ENCODE measurements around the gene SRR.

Gene SRR

DNA sequence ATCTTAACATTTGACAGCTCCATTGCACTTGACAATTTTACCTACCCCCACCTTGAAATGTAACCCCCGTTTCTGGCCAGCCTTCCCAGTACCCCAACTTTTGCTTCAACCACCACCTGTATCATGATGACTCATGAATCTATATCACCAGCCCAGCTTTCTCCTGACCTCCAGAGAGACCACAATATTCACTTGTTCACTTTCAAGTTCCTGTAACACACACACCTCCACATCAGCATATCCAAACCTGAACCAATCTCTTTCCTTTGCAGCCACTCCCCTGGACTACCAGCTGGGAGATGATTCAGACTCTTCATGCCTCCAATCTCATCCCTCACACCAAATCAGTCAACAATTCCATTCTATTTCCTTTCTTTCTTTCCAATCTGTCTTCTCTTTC lies 8.2 kb upstream of the SRR start:
- Histone ChIP-seq H3K27me3 (ENCODE audit: low read length) (no peaks in the 10 kb centered on the region), H2AFZ (ENCODE audit: low read depth, low read length, severe bottlenecking) (no peak overlapping the region), H3K9ac (ENCODE audit: low read length) (no peak overlapping the region), H3K4me3 (ENCODE audit: insufficient read depth, low read length, poor library complexity, severe bottlenecking) (no peak overlapping the region), H3K79me2 (ENCODE audit: insufficient read depth, low read length) (peaks cover 6% of the 10 kb centered on the region; the same call in 1 of the 2 replicates), H3K4me2 (ENCODE audit: low read depth, low read length, poor library complexity, severe bottlenecking) (no peak overlapping the region), H3K9me3 (ENCODE audit: insufficient read depth, low read length) (no peaks in the 10 kb centered on the region), H3K27ac (ENCODE audit: low read depth, low read length) (no peak overlapping the region), H3F3A (ENCODE audit: insufficient read depth) (peaks cover 2% of the 10 kb centered on the region; the same call in 1 of the 2 replicates), H3K9me2 (replicated peaks; ENCODE audit: insufficient read depth, low read length) (no peaks in the 10 kb centered on the region), H4K20me1 (ENCODE audit: low read depth, low read length) (no peaks in the 10 kb centered on the region), H3K36me3 (ENCODE audit: low read length) (peaks cover under 1% of the 10 kb centered on the region; the same call in 1 of the 2 replicates)
- TF ChIP-seq, protein P1, sequence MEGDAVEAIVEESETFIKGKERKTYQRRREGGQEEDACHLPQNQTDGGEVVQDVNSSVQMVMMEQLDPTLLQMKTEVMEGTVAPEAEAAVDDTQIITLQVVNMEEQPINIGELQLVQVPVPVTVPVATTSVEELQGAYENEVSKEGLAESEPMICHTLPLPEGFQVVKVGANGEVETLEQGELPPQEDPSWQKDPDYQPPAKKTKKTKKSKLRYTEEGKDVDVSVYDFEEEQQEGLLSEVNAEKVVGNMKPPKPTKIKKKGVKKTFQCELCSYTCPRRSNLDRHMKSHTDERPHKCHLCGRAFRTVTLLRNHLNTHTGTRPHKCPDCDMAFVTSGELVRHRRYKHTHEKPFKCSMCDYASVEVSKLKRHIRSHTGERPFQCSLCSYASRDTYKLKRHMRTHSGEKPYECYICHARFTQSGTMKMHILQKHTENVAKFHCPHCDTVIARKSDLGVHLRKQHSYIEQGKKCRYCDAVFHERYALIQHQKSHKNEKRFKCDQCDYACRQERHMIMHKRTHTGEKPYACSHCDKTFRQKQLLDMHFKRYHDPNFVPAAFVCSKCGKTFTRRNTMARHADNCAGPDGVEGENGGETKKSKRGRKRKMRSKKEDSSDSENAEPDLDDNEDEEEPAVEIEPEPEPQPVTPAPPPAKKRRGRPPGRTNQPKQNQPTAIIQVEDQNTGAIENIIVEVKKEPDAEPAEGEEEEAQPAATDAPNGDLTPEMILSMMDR (IDR thresholded peaks at IDR 0.05; ENCODE audit: insufficient read depth, low read length, poor library complexity, severe bottlenecking), result no peak

- Histone ChIP-seq H2AFZ (ENCODE audit: low read depth, low read length, severe bottlenecking) (no peak overlapping the region), H3K79me2 (ENCODE audit: insufficient read depth, low read length) (peaks cover 20% of the 10 kb centered on the region; the same call in 1 of the 2 replicates), H3K9me3 (ENCODE audit: insufficient read depth, low read length) (no peaks in the 10 kb centered on the region), H3K4me3 (ENCODE audit: insufficient read depth, low read length, poor library complexity, severe bottlenecking) (no peak overlapping the region), H3K36me3 (ENCODE audit: low read length) (no peaks in the 10 kb centered on the region), H3K9me2 (replicated peaks; ENCODE audit: insufficient read depth, low read length) (no peaks in the 10 kb centered on the region), H3K4me2 (ENCODE audit: low read depth, low read length, poor library complexity, severe bottlenecking) (no peak overlapping the region), H3K27ac (ENCODE audit: low read depth, low read length) (no peak overlapping the region), H4K20me1 (ENCODE audit: low read depth, low read length) (no peaks in the 10 kb centered on the region), H3F3A (ENCODE audit: insufficient read depth) (no peaks in the 10 kb centered on the region), H3K27me3 (ENCODE audit: low read length) (no peaks in the 10 kb centered on the region), H3K9ac (ENCODE audit: low read length) (no peak overlapping the region)
- TF ChIP-seq, protein P1 (IDR thresholded peaks at IDR 0.05; ENCODE audit: insufficient read depth, low read length, poor library complexity, severe bottlenecking), result no peak
These were observed 6.7 kb upstream of the SRR start for GRCh38 chr17:2297023-2297422.

GRCh38 chr17:2299136-2299535 lies 4.6 kb upstream of the SRR start:
- Histone ChIP-seq H3K79me2 (ENCODE audit: insufficient read depth, low read length) (peaks cover 33% of the 10 kb centered on the region), H4K20me1 (ENCODE audit: low read depth, low read length) (no peaks in the 10 kb centered on the region)

More at GRCh38 chr17:2299136-2299535, 4.6 kb upstream of the SRR start:
- Histone ChIP-seq H3F3A (ENCODE audit: insufficient read depth) (no peaks in the 10 kb centered on the region), H3K9me2 (replicated peaks; ENCODE audit: insufficient read depth, low read length) (no peaks in the 10 kb centered on the region), H3K4me2 (ENCODE audit: low read depth, low read length, poor library complexity, severe bottlenecking) (no peak overlapping the region), H3K36me3 (ENCODE audit: low read length) (no peaks in the 10 kb centered on the region), H2AFZ (ENCODE audit: low read depth, low read length, severe bottlenecking) (no peak overlapping the region), H3K27me3 (ENCODE audit: low read length) (no peaks in the 10 kb centered on the region), H3K9ac (ENCODE audit: low read length) (no peak overlapping the region), H3K9me3 (ENCODE audit: insufficient read depth, low read length) (no peaks in the 10 kb centered on the region), H3K27ac (ENCODE audit: low read depth, low read length) (no peak overlapping the region), H3K4me3 (ENCODE audit: insufficient read depth, low read length, poor library complexity, severe bottlenecking) (no peak overlapping the region)
- TF ChIP-seq, protein P1 (IDR thresholded peaks at IDR 0.05; ENCODE audit: insufficient read depth, low read length, poor library complexity, severe bottlenecking), result no peak
